GM12892 (cell line): ENCODE data around the gene EFHD2. TPM values are rescaled to one million over a fixed set of nuclear protein-coding genes. Genes with fewer than 3 reads are reported as not detected.
A peak's percentile ranks its signal among the peaks of the same experiment; 100 is the strongest.
"Not testable (repeated sequence)": the region's sequence is repeated elsewhere in the genome, so short reads cannot be mapped to it uniquely, and the experiment has no call there.

Experiments
- DNase-seq: peaks from one replicate; pipeline ENCODE4 v3.0.0; 2011; ENCODE audit not compliant: insufficient read length
- FAIRE-seq: peaks from 2 replicates; lab custom pipeline; 2011; peaks lifted over from hg19 to GRCh38; lab: Jason Lieb, UNC
- POLR2A ChIP-seq: IDR thresholded peaks from 2 replicates; pipeline ENCODE4 v1.6.1; 2011; ENCODE audit warnings: low read depth, low read length, control low read depth
- POLR2AphosphoS5 ChIP-seq: IDR thresholded peaks from 2 replicates; pipeline ENCODE4 v1.6.1; 2011; ENCODE audit warnings: low read depth, low read length, control low read depth
- TAF1 ChIP-seq: IDR thresholded peaks from 2 replicates; pipeline ENCODE4 v1.6.1; 2011; ENCODE audit warnings: low read depth, mild to moderate bottlenecking, control low read depth, low read length, borderline replicate concordance
- polyA plus RNA-seq: library from polyadenylated mRNA; unstranded; fragments of >200 nt; gene quantifications from one replicate; pipeline ENCODE4 v1.2.1, GENCODE V29; 2012; ENCODE audit warnings: missing spikeins, inconsistent platforms; ENCODE audit not compliant: missing spikeins

EFHD2 gene, protein sequence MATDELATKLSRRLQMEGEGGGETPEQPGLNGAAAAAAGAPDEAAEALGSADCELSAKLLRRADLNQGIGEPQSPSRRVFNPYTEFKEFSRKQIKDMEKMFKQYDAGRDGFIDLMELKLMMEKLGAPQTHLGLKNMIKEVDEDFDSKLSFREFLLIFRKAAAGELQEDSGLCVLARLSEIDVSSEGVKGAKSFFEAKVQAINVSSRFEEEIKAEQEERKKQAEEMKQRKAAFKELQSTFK
- polyA plus RNA-seq: 20.3 TPM

GRCh38 chr1:15409388-15410222 lies at the start of gene EFHD2:
Gene EFHD2 (plus strand): TSS chr1:15409888. CDS start chr1:15409972, 84 bp downstream.
- DNase-seq: peak; percentile 91
- peak; percentile 57 for FAIRE-seq
- TF ChIP-seq POLR2AphosphoS5: 0 out of 2 replicates have a peak, but pooled peaks have one; percentile 39
- TF ChIP-seq POLR2A: peak; percentile 90
- TF ChIP-seq TAF1: no peak

- DNase-seq (no peak), FAIRE-seq (no peak)
- TF ChIP-seq POLR2A (no peak), POLR2AphosphoS5 (no peak), TAF1 (no peak)
Measured at GRCh38 chr1:15360700-15361099, 49.0 kb upstream of the EFHD2 start.

- FAIRE-seq (no peak), DNase-seq (no peak)
- no peak for TF ChIP-seq TAF1
- TF ChIP-seq POLR2AphosphoS5: no peak
- no peak for TF ChIP-seq POLR2A
Measured at GRCh38 chr1:15362096-15362736, 47.5 kb upstream of the EFHD2 start.

DNA sequence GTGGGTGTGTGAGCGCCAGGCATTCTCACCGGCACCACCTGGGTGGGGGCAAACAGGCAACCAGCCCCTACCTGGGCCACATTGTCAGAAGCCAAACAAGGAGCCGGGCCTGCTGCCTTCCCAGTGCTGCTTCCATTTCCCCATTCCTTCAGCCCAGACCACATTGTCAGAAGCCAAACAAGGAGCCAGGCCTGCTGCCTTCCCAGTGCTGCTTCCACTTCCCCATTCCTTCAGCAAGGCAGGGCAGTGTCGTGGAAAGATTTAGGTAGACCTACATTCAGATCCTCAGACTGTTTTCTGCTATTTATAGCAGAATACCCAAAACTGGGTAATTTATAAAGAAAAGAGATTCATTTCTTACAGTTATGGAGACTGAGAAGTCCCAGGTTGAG lies 47.0 kb upstream of the EFHD2 start:
- TF ChIP-seq POLR2A (no peak), POLR2AphosphoS5 (no peak), TAF1 (no peak)
- no peak for FAIRE-seq
- DNase-seq: no peak

DNA sequence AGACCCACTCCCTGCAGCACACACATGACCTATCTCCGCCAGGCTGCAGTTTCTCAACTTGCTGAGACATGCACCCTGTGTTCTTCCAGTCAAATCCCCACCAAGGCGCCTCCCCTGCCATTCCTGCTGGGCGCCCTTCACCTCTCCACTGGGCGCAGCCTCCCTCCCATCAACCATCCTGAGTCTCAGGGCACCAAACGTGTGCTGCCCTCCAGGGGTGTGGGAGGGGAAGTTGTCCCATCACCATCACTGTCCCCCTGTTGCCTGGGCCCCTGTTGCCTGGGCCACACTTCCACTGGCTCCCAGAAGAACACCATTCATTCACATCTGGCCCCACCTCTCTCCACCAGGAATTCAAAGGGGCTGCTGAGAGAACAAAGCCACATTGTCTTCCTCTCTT lies 44.9 kb upstream of the EFHD2 start:
- DNase-seq: no peak
- TF ChIP-seq TAF1 (no peak), POLR2A (no peak), POLR2AphosphoS5 (no peak)
- no peak for FAIRE-seq

GRCh38 chr1:15368888-15369287 lies 40.8 kb upstream of the EFHD2 start:
- FAIRE-seq: no peak
- no peak for DNase-seq
- TF ChIP-seq TAF1: no peak
- no peak for TF ChIP-seq POLR2A

GRCh38 chr1:15370268-15370667 lies 39.4 kb upstream of the EFHD2 start:
- TF ChIP-seq TAF1 (no peak), POLR2A (no peak), POLR2AphosphoS5 (no peak)
- no peak for DNase-seq
- FAIRE-seq: no peak

- no peak for TF ChIP-seq POLR2A
- no peak for TF ChIP-seq POLR2AphosphoS5
- no peak for TF ChIP-seq TAF1
- no peak for FAIRE-seq
Measured at GRCh38 chr1:15370781-15371520, 38.7 kb upstream of the EFHD2 start.

GRCh38 chr1:15371610-15372545 lies 37.8 kb upstream of the EFHD2 start:
- DNase-seq (no peak), FAIRE-seq (no peak)
- TF ChIP-seq TAF1: no peak
- TF ChIP-seq POLR2AphosphoS5: no peak
- TF ChIP-seq POLR2A: no peak

More at GRCh38 chr1:15370781-15371520, 38.7 kb upstream of the EFHD2 start:
- DNase-seq: no peak

GRCh38 chr1:15378729-15379128 lies 31.0 kb upstream of the EFHD2 start:
- DNase-seq: no peak
- TF ChIP-seq POLR2AphosphoS5: no peak
- TF ChIP-seq TAF1: no peak
- no peak for TF ChIP-seq POLR2A
- no peak for FAIRE-seq

DNA sequence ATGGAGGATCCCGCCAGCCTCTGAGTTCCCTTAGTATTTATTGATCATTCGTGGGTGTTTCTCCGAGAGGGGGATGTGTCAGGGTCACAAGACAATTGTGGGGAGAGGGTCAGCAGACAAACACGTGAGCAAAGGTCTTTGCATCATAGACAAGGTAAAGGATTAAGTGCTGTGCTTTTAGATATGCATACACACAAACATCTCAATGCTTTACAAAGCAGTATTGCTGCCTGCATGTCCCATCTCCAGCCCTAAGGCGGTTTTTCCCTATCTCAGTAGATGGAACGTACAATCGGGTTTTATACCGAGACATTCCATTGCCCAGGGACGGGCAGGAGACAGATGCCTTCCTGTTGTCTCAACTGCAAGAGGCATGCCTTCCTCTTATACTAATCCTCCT lies 30.5 kb upstream of the EFHD2 start:
- FAIRE-seq, DNase-seq: not testable (repeated sequence)
